Gastrocnemius medialis (tissue), 4 donors: ENCODE measurements around the gene MAN2A1. TPM values are rescaled to one million over a fixed set of nuclear protein-coding genes. Genes with fewer than 3 reads are reported as not detected.

ENCODE experiments used
- ATAC-seq, 2 donors: fragments of 150-250 bp; one replicate each; pipeline ENCODE4 v1.9.1; 2016
- DNase-seq, 2 donors: peaks; one replicate each; pipeline ENCODE4 v3.0.0-alpha.2; 2019
- H3K27ac ChIP-seq, 4 donors: fragments of 200-600 bp; sonication (generic); 1 replicate in 1 of 4; 2 replicates in 3 of 4; pipeline ENCODE4 v1.5.1; 2016 to 2018; ENCODE audit warnings: mild to moderate bottlenecking in 2 of 4, moderate library complexity in 1 of 4
- H3K27me3 ChIP-seq, 3 donors: fragments of 200-600 bp; sonication (generic) in 2 of 3; 1 replicate in 1 of 3; 2 replicates in 2 of 3; pipeline versions ENCODE4 v1.5.1 to v1.6.0; 2016 to 2019; ENCODE audit warnings: mild to moderate bottlenecking in 1 of 3, moderate library complexity in 1 of 3
- H3K36me3 ChIP-seq, 2 donors: fragments of 200-600 bp; sonication (generic) in 1 of 2; one replicate each; pipeline ENCODE4 v1.5.1; 2017 to 2018
- H3K4me1 ChIP-seq, 2 donors: fragments of 200-600 bp; sonication (generic) in 1 of 2; one replicate each; pipeline ENCODE4 v1.5.1; 2016 to 2017; ENCODE audit warnings: mild to moderate bottlenecking in 2 of 2
- H3K4me3 ChIP-seq, 4 donors: fragments of 200-600 bp; sonication (generic) in 3 of 4; 1 replicate in 1 of 4; 2 replicates in 3 of 4; pipeline ENCODE4 v1.5.1; 2016 to 2019; ENCODE audit warnings: mild to moderate bottlenecking in 2 of 4
- H3K9me3 ChIP-seq, 3 donors: fragments of 200-600 bp; sonication (generic) in 2 of 3; 1 replicate in 1 of 3; 2 replicates in 2 of 3; pipeline ENCODE4 v1.5.1; 2016 to 2019
- CTCF ChIP-seq, 5 experiments: fragments of 450-650 bp in 3 of 5; fragments of 200-600 bp in 2 of 5; sonication (generic) in 2 of 5; IDR thresholded peaks in 4 of 5; conservative IDR thresholded peaks in 1 of 5; 1 replicate in 4 of 5; 2 replicates in 1 of 5; pipeline ENCODE4 v1.5.1; 2016 to 2019; ENCODE audit warnings: antibody characterized with exemption in 5 of 5, mild to moderate bottlenecking in 3 of 5, moderate library complexity in 3 of 5
- POLR2A ChIP-seq, 2 donors: fragments of 450-650 bp; IDR thresholded peaks; one replicate each; pipeline ENCODE4 v1.6.1; 2017; ENCODE audit warnings: antibody characterized with exemption in 2 of 2, mild to moderate bottlenecking in 2 of 2, moderate library complexity in 2 of 2
- in situ Hi-C, 4 donors: fragments of 200-750 bp; cut with MboI; loops; one replicate each; pipeline versions ENCODE4 v1.15.0 to v1.8.0; 2017; ENCODE audit warnings: low sequenced_read_pairs in 4 of 4
- intact Hi-C: fragments of 100-400 bp; cut with DNase I; formaldehyde crosslinking; loops from one replicate; pipeline ENCODE4 v1.15.1; 2023; ENCODE audit warnings: low total_unique reads
- total RNA-seq, 4 donors: library from RNA; depleted of rRNA; stranded (reverse); fragments of >200 nt; gene quantifications; one replicate each; pipeline versions ENCODE4 v1.1.0 to v1.2.3, GENCODE V29; 2016

Gene MAN2A1
- total RNA-seq, 4 donors from 2014 or later, result 15.0 to 28.6 (median 19.8) TPM

DNA sequence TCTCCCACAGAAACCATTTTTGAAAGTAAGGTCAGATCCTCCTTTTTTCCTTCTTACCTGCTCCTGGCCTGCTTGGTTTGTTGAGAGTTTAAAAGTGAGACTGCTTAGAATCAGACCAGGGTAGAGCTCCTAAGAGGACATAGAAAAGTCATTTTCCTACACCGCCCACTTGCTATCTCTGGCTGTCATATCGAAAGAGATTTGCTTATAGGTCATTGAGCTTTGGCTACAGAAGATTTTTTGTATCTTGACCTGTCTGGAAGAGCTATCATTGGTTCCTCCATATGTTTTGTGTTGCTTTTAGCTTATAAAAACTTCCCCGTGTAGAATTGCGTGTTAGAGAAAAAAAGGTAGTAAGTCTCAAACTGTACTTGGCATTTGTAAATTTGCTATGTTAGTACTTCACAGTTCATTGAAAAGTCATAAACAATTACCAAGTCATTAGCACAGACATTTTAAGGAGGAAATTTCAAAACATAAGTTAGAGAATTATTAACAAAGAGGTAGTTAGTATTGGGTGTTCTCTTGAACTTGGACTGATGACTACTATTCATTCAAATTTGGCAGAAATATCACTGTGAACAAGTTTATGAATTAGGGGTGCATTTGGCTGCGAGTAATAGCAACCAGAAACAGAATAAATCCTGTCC is 96.6 kb downstream of the MAN2A1 start:
- in situ Hi-C loops, result no loop called here
- Histone ChIP-seq H3K4me3 (no peak overlapping the region), H3K27me3 (no peaks in the 10 kb centered on the region), H3K4me1 (no peaks in the 10 kb centered on the region), H3K36me3 (peaks cover 0 to 7% of the 10 kb centered on the region in 2 donors), H3K27ac (no peak overlapping the region), H3K9me3 (no peaks in the 10 kb centered on the region)
- DNase-seq (no peak), ATAC-seq (no peak)
- intact Hi-C loops, result no loop called here
- TF ChIP-seq CTCF (IDR thresholded peaks at IDR 0.05 in 4 of 5, conservative IDR thresholded peaks at IDR 0.05 in 1 of 5) (no peak), POLR2A (IDR thresholded peaks at IDR 0.05) (no peak)

DNA sequence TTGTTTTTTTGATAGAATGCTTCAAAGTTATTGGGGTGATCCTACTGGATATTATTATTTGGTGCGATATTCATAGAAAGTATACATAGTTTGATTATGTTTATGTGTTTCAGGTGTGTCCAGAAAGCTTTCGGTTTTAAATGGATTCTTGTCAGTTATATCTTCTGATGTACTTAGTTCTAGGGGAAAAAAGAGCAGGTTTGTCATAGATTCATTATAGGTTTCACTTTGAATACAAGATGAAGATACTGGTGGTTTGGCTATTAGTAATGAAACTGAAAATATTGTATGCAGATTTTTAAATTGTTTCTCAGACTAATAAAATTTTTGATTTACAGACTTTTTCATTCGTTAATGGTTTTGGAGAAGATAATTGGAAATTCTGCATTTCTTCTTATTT is 98.9 kb downstream of the MAN2A1 start:
- in situ Hi-C loops, result no loop called here
- no peak for ATAC-seq
- Histone ChIP-seq H3K4me1 (no peaks in the 10 kb centered on the region), H3K27me3 (no peaks in the 10 kb centered on the region), H3K9me3 (no peaks in the 10 kb centered on the region), H3K27ac (no peak overlapping the region), H3K4me3 (no peak overlapping the region), H3K36me3 (peaks cover 0 to 8% of the 10 kb centered on the region in 2 donors)
- TF ChIP-seq CTCF (IDR thresholded peaks at IDR 0.05 in 4 of 5, conservative IDR thresholded peaks at IDR 0.05 in 1 of 5), result no peak
- TF ChIP-seq POLR2A (IDR thresholded peaks at IDR 0.05), result no peak
- no peak for DNase-seq
- intact Hi-C loops, result no loop called here

GRCh38 chr5:109792613-109793012 is 102.9 kb downstream of the MAN2A1 start:
- Histone ChIP-seq H3K27me3 (no peaks in the 10 kb centered on the region), H3K4me3 (no peak overlapping the region), H3K27ac (no peak overlapping the region), H3K4me1 (no peaks in the 10 kb centered on the region), H3K9me3 (no peaks in the 10 kb centered on the region), H3K36me3 (peaks cover 0 to 17% of the 10 kb centered on the region in 2 donors)
- no peak for ATAC-seq
- TF ChIP-seq CTCF (IDR thresholded peaks at IDR 0.05 in 4 of 5, conservative IDR thresholded peaks at IDR 0.05 in 1 of 5), result no peak
- TF ChIP-seq POLR2A (IDR thresholded peaks at IDR 0.05), result no peak
- DNase-seq, result no peak
- intact Hi-C loops (no loop called here), in situ Hi-C loops (no loop called here)

GRCh38 chr5:109803854-109804253 is 114.1 kb downstream of the MAN2A1 start:
- intact Hi-C loops (no loop called here), in situ Hi-C loops (no loop called here)
- ATAC-seq, result no peak
- peaks cover 0 to 7% of the 10 kb centered on the region in 2 donors for H3K36me3 ChIP-seq
- DNase-seq, result no peak
- no peaks in the 10 kb centered on the region for H3K9me3 ChIP-seq
- H3K27ac ChIP-seq, result no peak overlapping the region
- H3K4me1 ChIP-seq, result no peaks in the 10 kb centered on the region
- no peak overlapping the region for H3K4me3 ChIP-seq
- no peak for TF ChIP-seq CTCF (IDR thresholded peaks at IDR 0.05 in 4 of 5, conservative IDR thresholded peaks at IDR 0.05 in 1 of 5)
- no peak for TF ChIP-seq POLR2A (IDR thresholded peaks at IDR 0.05)
- no peaks in the 10 kb centered on the region for H3K27me3 ChIP-seq

DNA sequence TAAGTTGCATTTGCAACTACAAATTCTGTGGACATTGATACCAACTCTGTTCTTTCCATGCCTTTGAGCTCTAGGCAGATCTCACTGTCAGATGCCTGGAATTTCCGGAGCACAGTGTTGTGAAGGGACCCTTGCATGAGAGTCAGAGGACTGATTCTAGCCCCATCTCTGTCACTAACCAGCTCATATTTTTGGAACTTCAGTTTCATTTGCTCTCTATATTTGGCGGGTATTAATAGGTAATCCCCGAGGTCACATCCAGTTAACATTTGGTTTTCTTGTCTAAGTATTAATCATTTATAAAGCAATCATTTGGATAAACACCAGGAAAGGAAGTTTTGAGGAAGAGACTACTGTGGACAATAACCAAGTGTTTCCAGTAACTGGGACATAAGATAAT is 115.7 kb downstream of the MAN2A1 start:
- in situ Hi-C loops, result no loop called here
- DNase-seq (no peak), ATAC-seq (no peak)
- Histone ChIP-seq H3K36me3 (peaks cover 0 to 7% of the 10 kb centered on the region in 2 donors), H3K27ac (no peak overlapping the region), H3K9me3 (no peaks in the 10 kb centered on the region), H3K4me1 (no peaks in the 10 kb centered on the region), H3K27me3 (no peaks in the 10 kb centered on the region), H3K4me3 (no peak overlapping the region)
- TF ChIP-seq CTCF (IDR thresholded peaks at IDR 0.05 in 4 of 5, conservative IDR thresholded peaks at IDR 0.05 in 1 of 5) (no peak), POLR2A (IDR thresholded peaks at IDR 0.05) (no peak)
- intact Hi-C loops, result no loop called here
